ENCODE results near the gene ZFYVE28. TPM values are rescaled to one million over a fixed set of nuclear protein-coding genes. Genes with fewer than 3 reads are reported as not detected.

The ZFYVE28 gene
- total RNA-seq: 10 to 100 TPM in 1 of 2 experiments, 1 to 10 TPM in 1; 9.6 to 10.3 TPM

DNA sequence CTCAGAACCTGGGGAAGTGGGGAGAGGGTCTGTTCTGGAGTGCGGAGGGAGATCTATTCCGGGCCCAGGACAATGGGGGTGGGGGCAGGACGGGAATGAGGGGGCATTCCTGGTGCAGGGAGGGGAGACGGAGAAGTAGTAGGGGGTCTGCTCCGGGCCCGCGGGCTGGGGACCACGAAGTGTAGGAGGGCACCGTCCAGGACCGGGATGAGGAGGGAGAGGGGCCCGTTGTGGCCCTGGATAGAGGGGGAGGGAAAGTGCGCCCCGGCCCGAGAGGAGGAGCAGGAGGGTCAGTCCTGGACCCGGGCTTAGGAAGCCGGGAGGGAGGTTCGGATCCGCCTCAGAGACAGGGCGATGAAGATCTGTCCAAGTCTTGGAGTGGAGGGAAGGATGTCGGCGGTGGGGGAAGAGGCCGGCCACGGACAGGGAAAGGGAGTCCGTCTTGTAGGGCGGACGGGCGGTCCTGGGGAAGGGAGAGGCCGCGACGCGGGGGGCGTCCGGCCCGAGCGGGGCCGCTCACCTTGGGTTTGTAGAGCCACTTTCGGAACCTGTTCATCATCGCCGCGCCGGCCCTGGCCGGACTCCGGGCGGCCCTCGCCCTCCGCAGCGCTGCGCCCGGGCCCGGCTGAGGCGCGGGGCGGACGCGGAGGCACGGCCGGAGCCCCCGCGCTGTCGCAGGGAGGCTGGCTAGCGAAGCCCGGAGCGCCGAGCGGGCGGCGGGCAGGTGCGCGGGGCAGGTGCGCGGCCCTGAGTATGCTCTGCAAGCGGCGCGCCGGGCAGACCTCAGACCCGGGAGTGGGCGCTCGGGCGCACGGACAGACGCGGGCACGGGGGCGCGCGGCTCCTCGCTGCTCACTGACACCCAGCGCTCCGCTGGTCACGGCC, at the start of gene ZFYVE28:
ZFYVE28 (minus strand) TSS at position 881 of the 885 bp plus-strand sequence; CDS start at position 559, 322 bp downstream.
- ChIA-PET CTCF (no interaction called here), POLR2A (no interaction called here)

DNA sequence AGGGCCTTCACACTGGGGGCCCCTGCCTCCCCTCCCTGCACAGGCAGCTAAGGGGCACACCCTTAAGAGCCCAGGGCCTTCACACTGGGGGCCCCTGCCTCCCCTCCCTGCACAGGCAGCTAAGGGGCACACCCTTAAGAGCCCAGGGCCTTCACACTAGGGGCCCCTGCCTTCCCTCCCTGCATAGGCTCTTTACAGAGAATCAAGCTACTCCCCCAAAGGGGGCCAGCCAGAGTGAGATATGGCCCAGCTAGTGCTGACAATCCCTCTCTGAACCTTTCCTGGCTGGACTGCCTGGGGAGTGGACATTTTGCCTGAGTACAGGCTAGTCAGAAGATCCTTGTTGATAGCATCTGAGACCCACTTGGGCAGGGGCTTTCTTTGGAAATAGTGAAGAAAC, 47.1 kb upstream of the ZFYVE28 start:
- ChIA-PET POLR2A (interaction anchor here (1.1 kb wide), 1 partner anchor 70 kb away, joined by 7 read pairs; the partner anchor contains the start of gene FAM193A), CTCF (interaction anchor here (0.5 to 0.6 kb wide), 2 partner anchors 25 to 58 kb away, joined by 3 read pairs; no protein-coding TSS in a partner anchor)

DNA sequence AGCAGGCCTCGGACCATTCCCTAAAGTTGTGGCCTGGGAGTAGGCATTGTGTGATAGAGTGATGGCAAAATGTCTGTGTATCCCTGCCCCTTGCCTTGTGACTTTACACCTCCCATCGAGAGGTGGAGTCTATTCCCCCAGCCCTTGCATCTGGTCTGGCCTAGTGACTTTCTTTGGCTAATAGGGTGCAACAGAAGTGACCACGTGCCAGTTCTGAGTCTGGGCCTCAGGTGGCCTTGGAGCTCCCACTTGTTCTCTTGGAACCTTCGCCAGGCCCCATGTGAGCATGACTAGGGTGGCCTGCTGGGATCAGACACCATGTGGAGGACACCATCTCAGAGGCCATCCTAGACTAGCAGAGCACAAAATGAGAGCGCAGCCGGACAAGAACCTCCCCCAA, 46.6 kb upstream of the ZFYVE28 start:
- ChIA-PET CTCF (interaction anchor here (0.8 to 1.7 kb wide), 2 partner anchors 23 to 202 kb away, joined by 3 to 4 read pairs; no protein-coding TSS in a partner anchor), POLR2A (no interaction called here)

DNA sequence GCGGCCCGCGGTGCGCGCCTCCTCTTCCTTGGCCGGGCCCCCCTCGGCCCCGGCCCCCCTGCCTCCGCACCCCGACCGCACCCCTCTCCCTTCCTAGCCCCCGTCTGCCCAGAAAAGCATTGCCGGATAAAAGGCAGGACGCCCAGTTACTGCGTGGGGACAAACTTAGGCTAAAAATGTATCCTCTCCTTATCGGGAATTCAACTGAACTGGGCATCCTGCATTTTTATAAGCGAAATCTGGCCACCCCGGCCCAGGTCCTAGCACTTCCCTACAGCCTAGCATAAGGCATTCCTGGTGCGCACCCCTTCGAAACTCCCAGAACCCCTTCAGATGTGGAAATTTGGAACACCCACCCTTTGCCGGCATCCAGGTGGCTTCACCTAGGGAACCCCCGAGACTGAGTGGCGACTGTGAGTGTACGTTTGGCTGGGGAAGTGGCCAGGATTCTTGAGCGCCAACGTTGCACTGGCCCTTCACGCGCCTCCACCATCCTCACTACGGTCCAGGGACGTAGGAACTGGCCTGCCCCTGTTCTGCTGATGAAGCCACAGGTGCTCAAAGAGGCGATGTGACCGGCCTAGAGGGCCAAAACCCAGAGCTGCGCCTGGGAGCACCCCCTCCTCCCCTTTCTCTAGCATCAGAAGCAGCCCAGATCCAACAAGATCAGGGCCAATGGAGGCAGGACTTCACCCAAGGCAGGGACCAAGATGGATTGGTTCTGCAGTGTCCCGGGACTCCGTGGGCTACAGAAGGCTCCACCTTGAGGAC, 44.7 kb upstream of the ZFYVE28 start:
- CTCF ChIA-PET: interaction anchor here (1.0 to 1.5 kb wide), 4 partner anchors 34 to 243 kb away, joined by 3 to 5 read pairs (median 4); no protein-coding TSS in a partner anchor
- POLR2A ChIA-PET: no interaction called here

GRCh38 chr4:2462218-2462991, 44.0 kb upstream of the ZFYVE28 start:
- ChIA-PET CTCF (interaction anchor here (0.5 to 1.5 kb wide), 5 partner anchors 35 to 279 kb away, joined by 3 to 5 read pairs (median 4); no protein-coding TSS in a partner anchor), POLR2A (no interaction called here)

DNA sequence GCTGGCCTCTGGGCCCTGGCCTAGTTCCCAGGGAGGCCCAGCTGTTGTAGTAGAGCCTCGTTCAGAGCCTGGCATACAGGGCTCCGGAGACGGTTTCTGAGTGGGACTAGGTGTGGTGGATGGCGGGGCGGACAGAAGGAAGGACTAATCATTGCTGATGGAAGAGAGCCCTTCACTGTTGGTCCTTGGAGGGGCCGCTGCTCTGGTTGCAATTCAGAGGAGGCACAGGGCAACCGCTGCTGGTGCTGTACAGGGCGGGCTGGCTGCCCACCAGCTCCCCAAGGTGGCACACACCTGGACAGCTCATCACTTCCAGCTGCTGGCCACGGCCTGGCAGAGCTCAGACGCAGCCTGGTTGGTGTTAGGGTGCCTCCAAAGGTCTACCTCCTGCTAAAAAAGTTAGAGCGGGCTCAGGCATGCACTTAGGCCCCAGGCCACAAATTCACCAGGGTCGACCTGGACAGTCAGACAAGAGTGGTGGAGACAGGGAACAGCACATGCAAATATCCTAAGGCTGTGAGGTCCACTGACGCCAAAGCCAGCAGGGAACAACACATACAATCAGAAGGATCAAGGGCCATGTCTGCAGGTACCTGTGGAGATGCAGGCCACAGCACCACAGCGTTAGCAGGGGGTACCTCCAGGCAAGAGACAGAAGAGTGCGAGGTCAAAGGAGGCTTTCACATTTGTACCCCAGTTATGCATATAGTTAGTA, 43.0 kb upstream of the ZFYVE28 start:
- CTCF ChIA-PET: interaction anchor here (0.6 to 1.5 kb wide), 3 partner anchors 20 to 49 kb away, joined by 3 to 4 read pairs (median 3); no protein-coding TSS in a partner anchor
- POLR2A ChIA-PET: no interaction called here

- ChIA-PET POLR2A (interaction anchor here (1.1 kb wide), 1 partner anchor 8 kb away, joined by 4 read pairs; no protein-coding TSS in a partner anchor), CTCF (interaction anchor here (1.0 kb wide), 1 partner anchor 180 kb away, joined by 3 read pairs; no protein-coding TSS in a partner anchor)
These were observed 41.3 kb upstream of the ZFYVE28 start for GRCh38 chr4:2459589-2460349.

GRCh38 chr4:2458546-2459491, 40.4 kb upstream of the ZFYVE28 start:
- ChIA-PET POLR2A (interaction anchor here (1.1 kb wide), 1 partner anchor 9 kb away, joined by 4 read pairs; no protein-coding TSS in a partner anchor), CTCF (interaction anchor here (1.0 kb wide), 1 partner anchor 179 kb away, joined by 3 read pairs; no protein-coding TSS in a partner anchor)

DNA sequence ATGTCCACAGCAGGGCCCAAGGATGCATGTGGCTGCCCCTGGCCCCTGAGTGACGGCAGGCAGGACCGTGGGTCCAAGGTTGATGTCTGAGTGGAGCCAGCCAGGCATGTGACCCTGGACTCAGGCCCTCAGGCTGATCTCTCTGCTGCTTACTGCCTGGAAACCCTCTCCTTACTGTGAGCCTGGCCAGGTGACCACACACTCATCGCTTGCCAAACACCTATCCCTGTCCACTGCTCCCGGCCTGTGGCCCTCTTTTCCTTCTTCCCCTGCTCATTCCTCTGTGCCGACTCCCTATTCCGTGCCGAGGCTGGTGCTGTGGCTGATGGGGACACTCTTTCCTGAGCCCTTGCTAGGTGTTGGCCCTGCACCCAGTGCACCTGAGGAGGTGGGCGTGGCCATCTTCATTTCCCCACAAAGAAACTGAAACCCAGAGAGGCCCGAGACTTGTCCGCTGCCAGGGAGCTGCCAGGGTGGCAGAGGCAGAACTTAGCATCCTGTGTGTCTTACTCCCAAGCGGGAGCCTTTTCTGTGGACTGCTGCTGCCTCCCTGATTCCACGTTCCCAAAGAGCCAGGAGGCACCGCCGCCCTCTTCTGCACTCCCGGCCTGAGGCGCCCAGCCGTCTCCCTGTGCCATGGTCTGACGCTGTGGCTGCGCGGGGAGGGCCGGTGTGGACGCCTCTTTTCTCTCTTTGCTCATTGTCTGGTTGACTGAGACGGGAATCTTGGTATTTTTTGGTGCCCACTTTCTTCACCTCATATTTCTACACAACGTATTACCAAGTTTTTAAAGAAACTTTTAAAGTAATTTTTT, 39.2 kb upstream of the ZFYVE28 start:
- POLR2A ChIA-PET: no interaction called here
- CTCF ChIA-PET: no interaction called here

DNA sequence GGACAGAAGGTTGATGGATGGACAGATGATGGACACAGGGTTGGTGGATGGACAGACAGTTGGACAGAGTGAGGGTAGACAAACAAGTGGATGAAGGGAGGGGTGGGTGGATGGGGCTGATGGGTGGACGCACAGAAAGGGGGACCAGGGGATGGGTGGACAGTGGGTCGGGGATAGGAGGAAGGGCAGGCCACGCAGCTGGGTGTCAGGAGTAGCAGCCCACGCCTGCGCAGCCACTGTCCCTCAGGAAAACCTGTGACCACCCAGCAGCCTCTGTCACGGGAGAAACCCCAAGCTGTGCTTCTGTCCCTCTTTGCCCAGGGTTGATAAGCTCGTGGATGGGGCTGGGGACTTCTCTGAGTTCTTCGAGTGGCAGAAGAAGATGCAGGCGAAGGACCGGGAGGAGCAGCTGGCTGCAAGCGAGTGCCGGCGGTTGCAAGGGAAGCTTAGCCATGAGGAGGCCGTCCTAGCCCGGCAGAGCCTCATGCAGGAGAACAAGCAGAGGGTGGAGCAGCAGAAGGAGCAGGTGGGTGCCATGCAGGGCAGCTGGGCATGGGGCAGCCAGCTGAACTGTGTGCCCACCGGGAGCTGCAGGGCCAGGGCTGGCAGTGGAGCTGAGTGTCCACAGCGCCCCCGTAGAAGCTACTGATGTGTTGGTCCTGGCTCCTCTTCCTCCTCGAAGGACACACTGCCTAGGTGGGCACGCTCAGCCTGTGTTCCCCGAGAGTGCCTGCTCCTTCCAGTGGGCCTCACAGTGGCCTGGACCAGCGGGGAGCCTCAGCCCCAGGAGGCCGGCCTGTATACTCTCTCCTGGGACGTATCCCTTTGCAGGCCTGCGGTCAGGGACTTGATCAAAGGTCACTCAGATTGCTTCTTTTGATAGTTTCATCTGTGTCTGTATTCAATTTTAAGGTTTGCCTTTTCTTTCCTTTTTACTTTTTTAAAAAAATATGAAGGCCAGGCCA, 33.7 kb upstream of the ZFYVE28 start:
- POLR2A ChIA-PET: no interaction called here
- CTCF ChIA-PET: interaction anchor here (1.1 kb wide), 1 partner anchor 10 kb away, joined by 5 read pairs; no protein-coding TSS in a partner anchor

GRCh38 chr4:2451036-2451520, 32.6 kb upstream of the ZFYVE28 start:
- POLR2A ChIA-PET: no interaction called here
- CTCF ChIA-PET: interaction anchor here (1.1 kb wide), 1 partner anchor 9 kb away, joined by 5 read pairs; no protein-coding TSS in a partner anchor

DNA sequence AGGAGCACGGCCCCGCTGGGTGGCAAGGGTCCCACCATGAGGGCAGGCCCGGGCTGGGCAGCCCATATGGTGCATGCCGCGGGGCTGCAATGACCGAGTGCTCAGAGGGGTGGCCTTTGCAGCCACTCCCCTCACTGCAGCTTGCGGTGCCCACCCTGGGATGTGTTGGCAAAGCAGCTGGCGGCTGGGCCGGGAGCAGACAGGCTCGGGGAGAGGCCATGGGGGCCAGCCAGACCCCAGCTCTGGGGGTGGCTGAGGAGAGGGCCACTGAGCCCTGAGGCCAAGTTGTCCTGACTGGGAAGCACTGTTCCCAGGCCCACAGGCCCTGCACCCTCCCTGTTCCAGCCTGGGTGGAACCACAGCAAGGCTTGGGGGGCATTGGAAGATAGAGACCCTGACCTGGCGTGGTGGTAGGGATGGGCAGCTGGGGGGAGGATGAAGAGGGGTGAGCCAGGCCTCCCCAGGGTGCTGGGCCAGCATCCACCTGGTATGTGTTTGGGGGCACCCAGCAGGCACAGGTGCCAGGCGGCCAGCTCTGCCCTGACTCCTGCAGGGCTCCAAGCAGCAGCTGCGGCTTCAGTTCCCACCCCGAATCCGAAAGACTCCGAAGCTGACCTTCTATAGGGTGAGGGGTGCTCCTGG, 32.1 kb upstream of the ZFYVE28 start:
- CTCF ChIA-PET: interaction anchor here (1.1 kb wide), 1 partner anchor 9 kb away, joined by 5 read pairs; no protein-coding TSS in a partner anchor
- POLR2A ChIA-PET: no interaction called here

GRCh38 chr4:2449511-2450392, 31.3 kb upstream of the ZFYVE28 start:
- ChIA-PET POLR2A (no interaction called here), CTCF (interaction anchor here (0.9 kb wide), 1 partner anchor 230 kb away, joined by 3 read pairs; no protein-coding TSS in a partner anchor)

Measured in activated CD8-positive, alpha-beta memory T cell treated with anti-CD3 and anti-CD28 coated beads for 36 hours (primary cell).